HG02870 (cell line): ENCODE data around the gene PLXDC2.
"Not testable (repeated sequence)": the region's sequence is repeated elsewhere in the genome, so short reads cannot be mapped to it uniquely, and the experiment has no call there.

ENCODE experiments used
- ATAC-seq: cut with Tn5 transposase; IDR thresholded peaks from one replicate; pipeline ENCODE4 v1.9.1; 2021; ENCODE audit warnings: mild to moderate bottlenecking, moderate library complexity; ENCODE audit not compliant: unreplicated experiment

Gene PLXDC2

DNA sequence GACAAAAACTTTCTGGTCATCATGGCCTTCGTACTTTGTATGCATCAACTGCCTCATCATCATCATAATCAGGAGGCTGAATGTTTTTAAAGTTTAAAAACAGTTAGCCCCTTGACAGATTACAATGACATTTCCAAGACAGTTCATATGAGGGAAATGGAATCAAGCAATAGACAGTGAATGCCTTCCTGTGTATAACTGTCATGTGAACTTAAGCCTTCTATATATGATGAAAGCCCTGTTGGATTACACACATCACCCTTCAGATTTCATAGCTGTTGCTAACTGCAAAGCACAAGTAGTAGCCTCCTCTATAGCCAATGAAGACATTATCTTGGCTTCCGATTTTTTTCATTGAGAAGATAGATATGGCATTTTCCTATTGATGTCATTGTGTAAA is 154.0 kb downstream of the PLXDC2 start:
- no peak for ATAC-seq

DNA sequence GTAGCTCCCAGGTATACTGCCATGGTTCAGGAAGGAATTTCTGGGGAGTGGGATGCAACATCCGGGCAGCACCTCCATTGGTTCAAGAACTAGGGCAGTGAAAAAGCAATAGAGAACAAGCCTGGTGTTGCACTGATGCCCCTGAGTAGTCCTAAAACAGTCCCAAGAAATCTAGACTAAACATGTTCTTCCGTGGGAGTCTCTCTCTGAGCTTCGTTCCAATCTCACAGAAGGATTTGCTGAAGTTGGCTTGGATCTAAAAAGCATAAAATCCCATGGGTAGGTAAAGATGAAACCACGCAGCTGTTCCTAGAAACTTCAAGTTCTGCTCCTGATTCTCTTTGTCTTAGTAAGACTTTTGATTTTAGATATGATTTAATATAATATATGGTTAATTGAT is 154.5 kb downstream of the PLXDC2 start:
- no peak for ATAC-seq

- ATAC-seq = no peak
Observed at GRCh38 chr10:19971343-19972052, 155.3 kb downstream of the PLXDC2 start.

GRCh38 chr10:19974138-19974537 is 157.9 kb downstream of the PLXDC2 start:
- ATAC-seq = no peak

GRCh38 chr10:19974554-19974953 is 158.3 kb downstream of the PLXDC2 start:
- ATAC-seq = no peak

- ATAC-seq = no peak
Observed at GRCh38 chr10:19977097-19977521, 160.9 kb downstream of the PLXDC2 start.

DNA sequence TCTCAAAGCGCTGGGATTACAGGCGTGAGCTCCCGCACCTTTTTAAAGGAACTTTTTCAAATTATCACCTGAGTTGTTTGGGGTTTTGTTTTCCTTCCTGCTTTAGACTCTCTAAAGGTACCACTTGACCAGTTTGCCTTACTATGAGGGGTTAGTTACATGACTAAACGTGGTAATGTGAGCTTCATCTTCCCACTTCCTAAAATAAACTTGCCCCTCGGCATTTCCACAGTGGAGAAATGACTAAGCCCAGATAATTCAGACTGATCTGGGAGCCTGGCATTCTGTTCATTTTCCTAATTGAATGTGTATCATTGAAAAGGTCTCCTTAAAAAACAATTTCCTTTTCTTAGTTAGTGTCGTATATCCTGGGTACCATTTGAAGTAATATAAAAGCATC is 163.4 kb downstream of the PLXDC2 start:
- no peak for ATAC-seq

GRCh38 chr10:19983880-19984565 is 167.8 kb downstream of the PLXDC2 start:
- no peak for ATAC-seq

DNA sequence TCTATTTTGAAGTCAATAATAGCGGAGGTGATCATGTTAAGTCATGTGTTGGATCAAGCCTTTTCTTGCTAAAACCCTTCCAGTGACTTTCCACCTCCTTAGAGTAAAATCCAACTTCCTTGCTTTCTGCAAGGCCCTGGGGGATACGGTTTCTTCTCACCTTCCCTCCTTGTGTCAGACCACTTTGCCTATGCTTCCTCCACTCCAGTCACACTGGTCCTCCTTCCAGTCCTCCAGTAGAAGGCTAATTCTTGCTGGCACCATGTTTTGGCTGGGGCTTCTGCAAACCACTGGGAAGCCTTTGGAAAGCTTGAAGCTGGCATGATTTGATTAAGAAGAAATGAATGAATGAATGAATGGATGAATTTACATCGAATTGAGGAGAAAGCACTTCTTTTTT is 169.5 kb downstream of the PLXDC2 start:
- no peak for ATAC-seq

DNA sequence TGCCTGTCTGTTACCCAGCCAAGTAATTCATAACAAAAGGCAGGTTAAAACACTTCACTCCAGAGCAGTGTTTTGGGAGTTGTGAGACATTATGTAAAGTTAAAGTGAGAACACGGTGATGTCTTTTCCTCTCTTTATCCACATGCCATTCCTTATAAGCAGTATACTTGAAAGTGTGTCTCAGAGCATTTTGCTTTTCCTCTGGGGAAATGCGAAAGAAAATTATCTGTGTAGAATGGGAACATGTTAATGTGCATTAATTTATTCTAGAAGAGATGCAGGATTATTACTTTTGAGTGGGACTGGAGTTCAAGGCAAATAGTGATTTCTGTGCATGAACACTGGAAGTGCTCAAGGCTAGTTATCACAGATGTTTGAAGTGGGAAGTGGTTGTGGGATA is 170.4 kb downstream of the PLXDC2 start:
- ATAC-seq = no peak

DNA sequence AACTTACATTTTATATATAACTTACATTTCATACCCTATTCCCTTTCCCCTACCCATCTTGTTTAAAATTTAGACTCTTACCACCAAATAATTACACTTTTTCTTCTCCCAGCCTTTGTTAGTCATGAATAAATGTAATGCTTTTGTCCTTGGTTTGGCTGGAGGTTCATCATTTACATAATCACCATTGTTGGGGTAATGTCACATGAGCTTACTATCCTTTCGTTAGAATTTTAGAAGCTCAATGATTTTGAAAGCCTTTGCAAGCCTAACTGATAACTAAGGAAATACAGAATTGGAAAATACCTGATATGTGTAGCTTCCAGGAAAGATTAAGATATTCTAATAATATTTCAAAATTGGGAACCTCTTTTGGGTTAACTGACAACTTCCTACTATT is 171.7 kb downstream of the PLXDC2 start:
- ATAC-seq = no peak

GRCh38 chr10:19993714-19994315 is 177.6 kb downstream of the PLXDC2 start:
- no peak for ATAC-seq

- no peak for ATAC-seq
Observed at GRCh38 chr10:19998482-19998881, 182.2 kb downstream of the PLXDC2 start.

GRCh38 chr10:19999431-19999830 is 183.2 kb downstream of the PLXDC2 start:
- ATAC-seq = no peak

- ATAC-seq = not testable (repeated sequence)
Observed at GRCh38 chr10:20002026-20002425, 185.8 kb downstream of the PLXDC2 start.

GRCh38 chr10:20002657-20003056 is 186.4 kb downstream of the PLXDC2 start:
- no peak for ATAC-seq

- ATAC-seq = peak; percentile 11
Observed at GRCh38 chr10:20004087-20004523, 187.9 kb downstream of the PLXDC2 start.

DNA sequence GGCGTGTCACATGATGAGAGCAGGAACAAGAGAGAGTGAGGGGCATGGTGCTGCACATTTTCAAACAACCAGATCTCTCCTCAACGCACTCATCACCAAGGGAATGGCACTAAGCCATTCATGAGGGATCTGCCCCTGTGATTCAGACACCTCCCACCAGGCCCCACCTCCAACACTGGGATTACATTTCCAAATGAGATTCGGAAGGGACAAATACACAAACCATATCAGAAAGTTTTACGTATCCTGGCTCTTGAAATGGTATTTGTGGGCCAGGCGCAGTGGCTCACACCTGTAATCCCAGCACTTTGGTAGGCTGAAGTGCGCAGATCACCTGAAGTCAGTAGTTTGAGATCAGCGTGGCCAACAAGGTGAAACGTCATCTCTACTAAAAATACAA is 189.4 kb downstream of the PLXDC2 start:
- no peak for ATAC-seq

DNA sequence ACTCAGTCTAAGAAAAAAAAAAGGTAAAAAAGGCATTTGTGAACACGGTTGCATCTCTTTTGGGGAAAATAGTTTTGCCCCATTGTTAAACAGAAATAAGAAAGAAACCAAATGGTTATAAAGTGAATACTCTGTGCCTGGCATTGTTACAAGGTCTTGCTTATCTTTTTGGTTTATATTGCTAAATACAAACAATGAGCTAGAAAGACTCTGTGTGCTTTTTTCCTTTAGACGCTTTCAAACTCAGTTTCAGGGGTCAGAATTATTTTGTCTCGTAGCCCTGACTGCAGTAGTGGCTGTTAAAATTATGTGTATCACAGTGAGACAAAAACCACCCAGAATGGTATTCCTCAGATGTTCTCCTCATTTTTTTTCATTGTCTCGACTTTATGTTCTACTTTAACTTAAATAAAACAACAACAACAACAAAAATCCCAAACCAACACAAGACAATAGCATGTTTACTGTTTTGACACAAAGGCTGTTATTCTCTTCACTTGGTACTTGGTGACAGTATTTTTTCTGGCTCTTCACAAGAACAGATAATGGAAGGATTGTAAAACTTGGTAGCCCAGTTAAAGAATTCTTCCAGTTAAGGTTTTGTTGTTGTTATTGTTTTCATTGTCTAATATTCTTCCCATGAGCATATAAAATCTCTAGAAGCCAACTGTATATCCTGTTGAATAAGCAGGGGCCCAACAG is 190.1 kb downstream of the PLXDC2 start:
- no peak for ATAC-seq

GRCh38 chr10:20007426-20007825 is 191.2 kb downstream of the PLXDC2 start:
- ATAC-seq = no peak

- no peak for ATAC-seq
Observed at GRCh38 chr10:20013991-20014750, 197.9 kb downstream of the PLXDC2 start.
